DND-41 (cell line): Measurements from ENCODE around the gene SH2D3C.

Experiments
- ATAC-seq: fragments of 200-7000 bp; cut with Tn5 transposase; 3 replicates; pipeline ENCODE4 v1.9.1; 2021; ENCODE audit warnings: low read depth; ENCODE audit not compliant: insufficient read depth
- DNase-seq: peaks from one replicate; pipeline ENCODE4 v3.0.0-alpha.2; 2020
- H2AFZ ChIP-seq: 2 replicates; pipeline ENCODE4 v1.6.0; 2012; ENCODE audit warnings: low read depth, low read length
- H3K27ac ChIP-seq: 2 replicates; pipeline ENCODE4 v1.5.1; 2012; ENCODE audit warnings: low read length, inconsistent platforms
- H3K27me3 ChIP-seq: fragments of 200-600 bp; sonication (generic); 2 replicates; pipeline ENCODE4 v1.6.0; 2012; ENCODE audit warnings: low read length, mild to moderate bottlenecking, inconsistent platforms; ENCODE audit not compliant: insufficient read depth, poor library complexity
- H3K36me3 ChIP-seq: 2 replicates; pipeline ENCODE4 v1.5.1; 2012; ENCODE audit warnings: low read length, inconsistent platforms; ENCODE audit not compliant: insufficient read depth
- H3K4me1 ChIP-seq: 2 replicates; pipeline ENCODE4 v1.5.1; 2012; ENCODE audit warnings: mild to moderate bottlenecking, low read length; ENCODE audit not compliant: insufficient read depth
- H3K4me2 ChIP-seq: 2 replicates; pipeline ENCODE4 v1.6.0; 2012; ENCODE audit warnings: mild to moderate bottlenecking, moderate library complexity, low read length, inconsistent platforms; ENCODE audit not compliant: insufficient read depth
- H3K4me3 ChIP-seq, 2 experiments: fragments of 200-600 bp in 1 of 2; shearing (Covaris generic) in 1 of 2; 2 replicates each; pipeline ENCODE4 v1.5.1; 2012 to 2016; ENCODE audit warnings: inconsistent platforms in 2 of 2, low read length in 2 of 2, mild to moderate bottlenecking in 2 of 2, low read depth in 1 of 2, moderate library complexity in 1 of 2
- H3K79me2 ChIP-seq: 2 replicates; pipeline ENCODE4 v1.6.0; 2012; ENCODE audit warnings: low read length, inconsistent platforms; ENCODE audit not compliant: insufficient read depth
- H3K9ac ChIP-seq: 2 replicates; pipeline ENCODE4 v1.6.0; 2012; ENCODE audit warnings: low read depth, mild to moderate bottlenecking, inconsistent platforms, low read length, moderate library complexity
- H3K9me3 ChIP-seq: 2 replicates; pipeline ENCODE4 v1.5.1; 2012; ENCODE audit warnings: low read length, moderate library complexity, mild to moderate bottlenecking, inconsistent platforms; ENCODE audit not compliant: insufficient read depth, severe bottlenecking
- H4K20me1 ChIP-seq: 2 replicates; pipeline ENCODE4 v1.6.0; 2012; ENCODE audit warnings: low read length; ENCODE audit not compliant: insufficient read depth
- CTCF ChIP-seq: IDR thresholded peaks from 2 replicates; pipeline ENCODE4 v1.5.1; 2012; ENCODE audit warnings: borderline replicate concordance, low read length, moderate library complexity, mild to moderate bottlenecking; ENCODE audit not compliant: poor library complexity, severe bottlenecking; ENCODE audit errors: extremely low read depth
- EZH2 ChIP-seq: IDR thresholded peaks from 3 replicates; pipeline ENCODE4 v1.6.1; 2012; ENCODE audit warnings: borderline replicate concordance, low read depth, mild to moderate bottlenecking, moderate library complexity, low read length, inconsistent platforms; ENCODE audit not compliant: severe bottlenecking

The SH2D3C gene

GRCh38 chr9:127712867-127713266 lies 65.6 kb downstream of the SH2D3C start:
- H3K4me3 ChIP-seq = no peak overlapping the region
- H3K36me3 ChIP-seq = no peaks in the 10 kb centered on the region
- H3K9ac ChIP-seq = no peak overlapping the region
- TF ChIP-seq CTCF = no peak
- TF ChIP-seq EZH2 = no peak
- H4K20me1 ChIP-seq = peaks cover 16% of the 10 kb centered on the region
- H3K4me1 ChIP-seq = peaks cover 34% of the 10 kb centered on the region
- DNase-seq = no peak
- H3K27me3 ChIP-seq = no peaks in the 10 kb centered on the region
- H3K79me2 ChIP-seq = no peaks in the 10 kb centered on the region
- no peak overlapping the region for H2AFZ ChIP-seq
- no peak overlapping the region for H3K4me2 ChIP-seq
- no peak for ATAC-seq
- H3K27ac ChIP-seq = no peak overlapping the region
- H3K9me3 ChIP-seq = no peaks in the 10 kb centered on the region

GRCh38 chr9:127712371-127712770 lies 66.1 kb downstream of the SH2D3C start:
- Histone ChIP-seq H3K27me3 (no peaks in the 10 kb centered on the region), H3K9me3 (no peaks in the 10 kb centered on the region)

GRCh38 chr9:127711831-127712274 lies 66.6 kb downstream of the SH2D3C start:
- no peak overlapping the region for H3K4me3 ChIP-seq
- H3K27me3 ChIP-seq = no peaks in the 10 kb centered on the region
- peaks cover 16% of the 10 kb centered on the region for H4K20me1 ChIP-seq
- TF ChIP-seq EZH2 = no peak
- no peak overlapping the region for H3K9ac ChIP-seq
- no peak overlapping the region for H3K4me2 ChIP-seq
- no peaks in the 10 kb centered on the region for H3K9me3 ChIP-seq
- no peak overlapping the region for H3K27ac ChIP-seq
- no peaks in the 10 kb centered on the region for H3K79me2 ChIP-seq
- ATAC-seq (no peak), DNase-seq (no peak)
- no peak overlapping the region for H2AFZ ChIP-seq
- H3K36me3 ChIP-seq = no peaks in the 10 kb centered on the region
- peaks cover 34% of the 10 kb centered on the region for H3K4me1 ChIP-seq

More at GRCh38 chr9:127712371-127712770, 66.1 kb downstream of the SH2D3C start:
- ATAC-seq = no peak
- Histone ChIP-seq H3K9ac (no peak overlapping the region), H3K4me3 (no peak overlapping the region), H3K4me2 (no peak overlapping the region), H3K36me3 (no peaks in the 10 kb centered on the region), H3K4me1 (peaks cover 34% of the 10 kb centered on the region), H3K27ac (no peak overlapping the region), H3K79me2 (no peaks in the 10 kb centered on the region), H4K20me1 (peaks cover 16% of the 10 kb centered on the region), H2AFZ (no peak overlapping the region)
- TF ChIP-seq EZH2 = no peak
- no peak for DNase-seq

- no peaks in the 10 kb centered on the region for H3K36me3 ChIP-seq
- H3K27ac ChIP-seq = no peak overlapping the region; the same call in 1 of the 2 replicates
- peak; percentile 68 for DNase-seq
- H3K4me3 ChIP-seq = no peak overlapping the region
- H3K4me1 ChIP-seq = peaks cover 31% of the 10 kb centered on the region
- no peaks in the 10 kb centered on the region for H3K79me2 ChIP-seq
- TF ChIP-seq EZH2 (no peak), CTCF (no peak)
- H2AFZ ChIP-seq = no peak overlapping the region
- peaks cover 21% of the 10 kb centered on the region for H4K20me1 ChIP-seq
- peak; percentile 34 for ATAC-seq
- H3K9me3 ChIP-seq = no peaks in the 10 kb centered on the region
- H3K27me3 ChIP-seq = no peaks in the 10 kb centered on the region
- H3K4me2 ChIP-seq = no peak overlapping the region
- no peak overlapping the region for H3K9ac ChIP-seq
These were observed 67.2 kb downstream of the SH2D3C start for GRCh38 chr9:127711226-127711701.
